Brain microvascular endothelial cell (primary cell): ENCODE results near the gene OLFM1.

ENCODE experiments used
- DNase-seq: peaks from one replicate; pipeline ENCODE4 v3.0.0-alpha.2; 2020
- H3K27ac ChIP-seq: fragments of 250-450 bp; sonication (Bioruptor Pico); 2 replicates; pipeline ENCODE4 v1.5.1; 2020; ENCODE audit warnings: mild to moderate bottlenecking, moderate library complexity
- H3K27me3 ChIP-seq: fragments of 250-450 bp; sonication (Bioruptor Pico); replicated peaks from 2 replicates; pipeline ENCODE4 v1.5.1; 2020; ENCODE audit warnings: mild to moderate bottlenecking
- H3K36me3 ChIP-seq: fragments of 250-450 bp; sonication (Bioruptor Pico); replicated peaks from 2 replicates; pipeline ENCODE4 v1.5.1; 2020; ENCODE audit warnings: mild to moderate bottlenecking
- H3K4me3 ChIP-seq: 2 replicates; pipeline ENCODE4 v1.5.1; 2011; ENCODE audit warnings: low read depth, mild to moderate bottlenecking, control low read depth, low read length, moderate library complexity
- in situ Hi-C: cut with HindIII; loops from 2 replicates; pipeline ENCODE4 v1.10.0; 2017; ENCODE audit warnings: low sequenced_read_pairs, low pct_ligation_motif_present
- TF ChIP-seq, protein P1 (sequence below): IDR thresholded peaks from 2 replicates; pipeline ENCODE4 v1.5.1; 2011; ENCODE audit warnings: low read depth, mild to moderate bottlenecking, moderate library complexity, low read length, control low read depth, inconsistent platforms; ENCODE audit errors: missing control alignments

The OLFM1 gene

GRCh38 chr9:135165003-135165711, 77.7 kb downstream of the OLFM1 start:
- DNase-seq = no peak
- Histone ChIP-seq H3K4me3 (no peak overlapping the region), H3K27ac (no peak overlapping the region), H3K27me3 (no peaks in the 10 kb centered on the region), H3K36me3 (no peaks in the 10 kb centered on the region)
- in situ Hi-C loops = no loop called here
- TF ChIP-seq, protein P1, sequence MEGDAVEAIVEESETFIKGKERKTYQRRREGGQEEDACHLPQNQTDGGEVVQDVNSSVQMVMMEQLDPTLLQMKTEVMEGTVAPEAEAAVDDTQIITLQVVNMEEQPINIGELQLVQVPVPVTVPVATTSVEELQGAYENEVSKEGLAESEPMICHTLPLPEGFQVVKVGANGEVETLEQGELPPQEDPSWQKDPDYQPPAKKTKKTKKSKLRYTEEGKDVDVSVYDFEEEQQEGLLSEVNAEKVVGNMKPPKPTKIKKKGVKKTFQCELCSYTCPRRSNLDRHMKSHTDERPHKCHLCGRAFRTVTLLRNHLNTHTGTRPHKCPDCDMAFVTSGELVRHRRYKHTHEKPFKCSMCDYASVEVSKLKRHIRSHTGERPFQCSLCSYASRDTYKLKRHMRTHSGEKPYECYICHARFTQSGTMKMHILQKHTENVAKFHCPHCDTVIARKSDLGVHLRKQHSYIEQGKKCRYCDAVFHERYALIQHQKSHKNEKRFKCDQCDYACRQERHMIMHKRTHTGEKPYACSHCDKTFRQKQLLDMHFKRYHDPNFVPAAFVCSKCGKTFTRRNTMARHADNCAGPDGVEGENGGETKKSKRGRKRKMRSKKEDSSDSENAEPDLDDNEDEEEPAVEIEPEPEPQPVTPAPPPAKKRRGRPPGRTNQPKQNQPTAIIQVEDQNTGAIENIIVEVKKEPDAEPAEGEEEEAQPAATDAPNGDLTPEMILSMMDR = no peak

- in situ Hi-C loops = no loop called here
- no peaks in the 10 kb centered on the region for H3K27me3 ChIP-seq
- H3K36me3 ChIP-seq = no peaks in the 10 kb centered on the region
- H3K27ac ChIP-seq = no peak overlapping the region
- no peak for DNase-seq
- TF ChIP-seq, protein P1 = no peak
- no peak overlapping the region for H3K4me3 ChIP-seq
These were observed 78.5 kb downstream of the OLFM1 start for GRCh38 chr9:135165756-135166519.

DNA sequence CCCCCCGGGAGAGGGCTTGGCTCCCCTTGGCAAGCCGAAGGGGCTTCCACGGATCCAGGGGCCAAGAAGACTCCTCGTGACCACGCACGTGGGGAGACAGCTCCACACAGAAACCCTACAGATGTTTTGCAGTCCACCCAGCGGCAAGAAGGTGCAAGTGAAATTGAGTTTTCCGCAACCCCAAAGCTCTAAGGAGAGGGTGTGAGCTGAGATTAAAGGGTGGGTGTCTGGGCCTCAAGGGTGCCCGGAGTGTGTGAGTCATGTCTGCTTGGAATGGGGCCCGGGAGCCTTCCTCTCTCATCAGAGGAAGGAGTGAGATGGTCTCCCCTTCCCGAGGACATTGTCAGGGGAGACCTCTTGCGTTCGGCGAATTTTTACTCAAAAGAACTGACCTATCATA, 79.1 kb downstream of the OLFM1 start:
- in situ Hi-C loops = no loop called here
- Histone ChIP-seq H3K36me3 (no peaks in the 10 kb centered on the region), H3K27ac (no peak overlapping the region), H3K27me3 (no peaks in the 10 kb centered on the region), H3K4me3 (no peak overlapping the region)
- no peak for DNase-seq
- TF ChIP-seq, protein P1 = no peak

GRCh38 chr9:135167356-135167755, 79.9 kb downstream of the OLFM1 start:
- in situ Hi-C loops = no loop called here
- no peaks in the 10 kb centered on the region for H3K36me3 ChIP-seq
- DNase-seq = no peak
- no peak overlapping the region for H3K27ac ChIP-seq
- no peaks in the 10 kb centered on the region for H3K27me3 ChIP-seq
- H3K4me3 ChIP-seq = no peak overlapping the region
- TF ChIP-seq, protein P1 = no peak

- in situ Hi-C loops = no loop called here
- no peak overlapping the region for H3K27ac ChIP-seq
- H3K4me3 ChIP-seq = no peak overlapping the region
- H3K27me3 ChIP-seq = no peaks in the 10 kb centered on the region
- no peaks in the 10 kb centered on the region for H3K36me3 ChIP-seq
- no peak for DNase-seq
- TF ChIP-seq, protein P1 = no peak
These were observed 80.6 kb downstream of the OLFM1 start for GRCh38 chr9:135167849-135168655.
